SK-N-MC (cell line): ENCODE data around the gene SUSD2.

Experiments
- DNase-seq: peaks from one replicate; pipeline ENCODE4 v3.0.0-alpha.2; 2011; ENCODE audit warnings: low read depth, low spot score
- H3K27ac ChIP-seq: fragments of 200-600 bp; sonication (generic); 2 replicates; pipeline ENCODE4 v1.5.1; 2016; ENCODE audit warnings: mixed run types
- H3K36me3 ChIP-seq: fragments of 200-600 bp; sonication (generic); 2 replicates; pipeline ENCODE4 v1.6.1; 2017; ENCODE audit warnings: antibody characterized with exemption, low read length, mixed read lengths; ENCODE audit not compliant: insufficient read depth
- H3K4me3 ChIP-seq: fragments of 200-600 bp; sonication (generic); 2 replicates; pipeline ENCODE4 v1.5.1; 2016
- H3K9ac ChIP-seq: fragments of 200-600 bp; sonication (generic); 2 replicates; pipeline ENCODE4 v1.8.0; 2017; ENCODE audit warnings: mixed run types, mixed read lengths; ENCODE audit not compliant: insufficient read length
- H3K9me3 ChIP-seq: fragments of 200-600 bp; sonication (generic); 2 replicates; pipeline ENCODE4 v1.6.1; 2017; ENCODE audit warnings: low read depth, mild to moderate bottlenecking, antibody characterized with exemption, low read length, moderate library complexity, mixed read lengths
- EZH2 ChIP-seq: fragments of 200-600 bp; sonication (generic); IDR thresholded peaks from one replicate; pipeline ENCODE4 v1.6.1; 2017; ENCODE audit warnings: antibody characterized with exemption
- FOXP2 ChIP-seq: optimal IDR thresholded peaks from 2 replicates; pipeline ENCODE3; 2011; ENCODE audit warnings: mild to moderate bottlenecking, moderate library complexity; ENCODE audit not compliant: insufficient read depth; ENCODE audit errors: extremely low read length, control extremely low read depth
- POLR2AphosphoS5 ChIP-seq: IDR thresholded peaks from 2 replicates; pipeline ENCODE4 v1.6.1; 2012; ENCODE audit warnings: mild to moderate bottlenecking, low read depth, low read length, borderline replicate concordance

The SUSD2 gene

GRCh38 chr22:24165673-24166072, 15.6 kb upstream of the SUSD2 start:
- TF ChIP-seq POLR2AphosphoS5 (no peak), FOXP2 (no peak), EZH2 (no peak)
- no peak overlapping the region for H3K4me3 ChIP-seq
- H3K36me3 ChIP-seq: peaks cover 11% of the 10 kb centered on the region; the same call in 1 of the 2 replicates
- DNase-seq: no peak
- no peak overlapping the region for H3K27ac ChIP-seq
- no peaks in the 10 kb centered on the region for H3K9me3 ChIP-seq
- H3K9ac ChIP-seq: no peak overlapping the region

GRCh38 chr22:24166811-24167210, 14.5 kb upstream of the SUSD2 start:
- TF ChIP-seq EZH2 (no peak), FOXP2 (no peak), POLR2AphosphoS5 (no peak)
- Histone ChIP-seq H3K36me3 (peaks cover 14% of the 10 kb centered on the region; the same call in 1 of the 2 replicates), H3K4me3 (no peak overlapping the region), H3K9ac (no peak overlapping the region), H3K9me3 (no peaks in the 10 kb centered on the region), H3K27ac (no peak overlapping the region)
- DNase-seq: no peak

GRCh38 chr22:24169439-24170058, 11.7 kb upstream of the SUSD2 start:
- no peak for DNase-seq
- no peaks in the 10 kb centered on the region for H3K9me3 ChIP-seq
- no peak overlapping the region for H3K4me3 ChIP-seq
- TF ChIP-seq FOXP2 (no peak), EZH2 (no peak), POLR2AphosphoS5 (no peak; the same call in 1 of the 2 replicates)
- H3K9ac ChIP-seq: no peak overlapping the region
- H3K36me3 ChIP-seq: peaks cover 18% of the 10 kb centered on the region; the same call in 1 of the 2 replicates
- H3K27ac ChIP-seq: no peak overlapping the region

GRCh38 chr22:24170188-24170587, 11.1 kb upstream of the SUSD2 start:
- H3K36me3 ChIP-seq: peaks cover 17% of the 10 kb centered on the region; the same call in 1 of the 2 replicates
- DNase-seq: no peak
- no peaks in the 10 kb centered on the region for H3K9me3 ChIP-seq
- no peak overlapping the region for H3K27ac ChIP-seq
- no peak for TF ChIP-seq FOXP2
- TF ChIP-seq EZH2: no peak
- TF ChIP-seq POLR2AphosphoS5: no peak
- no peak overlapping the region for H3K4me3 ChIP-seq
- no peak overlapping the region for H3K9ac ChIP-seq

GRCh38 chr22:24170632-24171031, 10.7 kb upstream of the SUSD2 start:
- no peak for TF ChIP-seq EZH2
- TF ChIP-seq POLR2AphosphoS5: no peak
- no peak for TF ChIP-seq FOXP2
- Histone ChIP-seq H3K9ac (no peak overlapping the region), H3K9me3 (no peaks in the 10 kb centered on the region), H3K36me3 (peaks cover 12% of the 10 kb centered on the region; the same call in 1 of the 2 replicates), H3K27ac (no peak overlapping the region), H3K4me3 (no peak overlapping the region)
- DNase-seq: no peak

GRCh38 chr22:24171822-24172221, 9.5 kb upstream of the SUSD2 start:
- Histone ChIP-seq H3K9ac (no peak overlapping the region), H3K36me3 (peaks cover 11% of the 10 kb centered on the region; the same call in 1 of the 2 replicates), H3K9me3 (no peaks in the 10 kb centered on the region), H3K27ac (no peak overlapping the region), H3K4me3 (no peak overlapping the region)
- no peak for TF ChIP-seq POLR2AphosphoS5
- TF ChIP-seq EZH2: no peak
- TF ChIP-seq FOXP2: no peak
- no peak for DNase-seq

GRCh38 chr22:24175160-24175808, 6.0 kb upstream of the SUSD2 start:
- no peaks in the 10 kb centered on the region for H3K9me3 ChIP-seq
- no peak for DNase-seq
- H3K9ac ChIP-seq: no peak overlapping the region
- peaks cover 11% of the 10 kb centered on the region; the same call in 1 of the 2 replicates for H3K36me3 ChIP-seq
- TF ChIP-seq FOXP2 (no peak), POLR2AphosphoS5 (no peak), EZH2 (no peak)
- H3K27ac ChIP-seq: no peak overlapping the region
- H3K4me3 ChIP-seq: no peak overlapping the region

GRCh38 chr22:24176040-24176439, 5.2 kb upstream of the SUSD2 start:
- no peak for DNase-seq
- no peak overlapping the region for H3K4me3 ChIP-seq
- TF ChIP-seq POLR2AphosphoS5: no peak
- TF ChIP-seq EZH2: no peak
- TF ChIP-seq FOXP2: no peak
- H3K36me3 ChIP-seq: peaks cover 11% of the 10 kb centered on the region; the same call in 1 of the 2 replicates
- no peak overlapping the region for H3K9ac ChIP-seq
- no peaks in the 10 kb centered on the region for H3K9me3 ChIP-seq
- no peak overlapping the region for H3K27ac ChIP-seq

- DNase-seq: no peak
- Histone ChIP-seq H3K4me3 (no peak overlapping the region), H3K27ac (no peak overlapping the region), H3K9ac (no peak overlapping the region), H3K9me3 (no peaks in the 10 kb centered on the region), H3K36me3 (peaks cover 10% of the 10 kb centered on the region; the same call in 1 of the 2 replicates)
- TF ChIP-seq EZH2: no peak
- no peak for TF ChIP-seq FOXP2
- TF ChIP-seq POLR2AphosphoS5: no peak
Measured at GRCh38 chr22:24176630-24177029, 4.7 kb upstream of the SUSD2 start.
